K562 (cell line): ENCODE results near the gene MAPK1IP1L. TPM values are rescaled to one million over a fixed set of nuclear protein-coding genes. Genes with fewer than 3 reads are reported as not detected.

Experiments
- ATAC-seq: fragments of 200-7000 bp; cut with Tn5 transposase; 3 replicates; pipeline ENCODE4 v1.9.1; 2020; ENCODE audit warnings: moderate library complexity
- BruUV-seq: library from RNA; stranded (reverse); fragments of 400-500 nt; replicated peaks from 2 replicates; lab custom pipeline; 2021; lab: Mats Ljungman, UMichigan
- CTCF ChIA-PET: fragments of 300-600 bp; formaldehyde crosslinking; extraction: SDS; loops from one replicate; lab custom pipeline; 2021; ENCODE audit warnings: low intra/inter-chr PET ratio; lab: Yijun Ruan, JAX
- POLR2A ChIA-PET: fragments of 300-600, 350-650 bp; sonication (Branson Sonifier 250); formaldehyde crosslinking; extraction: SDS; loops from one replicate; lab custom pipeline; 2021; ENCODE audit warnings: antibody characterized with exemption, inconsistent platforms; lab: Yijun Ruan, JAX
- DNase-seq, 4 experiments: peaks; one replicate each; pipeline versions ENCODE4 v3.0.0 to v3.0.0-alpha.2; 2011 to 2018; ENCODE audit warnings: low spot score in 3 of 4, mixed read lengths in 3 of 4; ENCODE audit errors: extremely low read depth in 1 of 4
- FAIRE-seq: peaks from 2 replicates; lab custom pipeline; 2011; peaks lifted over from hg19 to GRCh38; lab: Jason Lieb, UNC
- H2AFZ ChIP-seq: 2 replicates; pipeline ENCODE4 v1.6.0; 2011; ENCODE audit warnings: low read depth, low read length, control low read depth, inconsistent platforms
- H3K27ac ChIP-seq: fragments of 200-600 bp; 3 replicates; pipeline ENCODE4 v1.8.0; 2011; ENCODE audit warnings: low read depth, mild to moderate bottlenecking, control low read depth, inconsistent platforms, low read length, moderate library complexity, mixed read lengths; ENCODE audit errors: extremely low read depth
- H3K27me3 ChIP-seq, 2 experiments: fragments of 300-600 bp in 1 of 2; 2 replicates in 1 of 2; 3 replicates in 1 of 2; pipeline versions ENCODE4 v1.6.0 to v1.8.0; 2011; ENCODE audit warnings: inconsistent platforms in 2 of 2, low read length in 2 of 2, mild to moderate bottlenecking in 1 of 2, mixed read lengths in 1 of 2, moderate library complexity in 1 of 2; ENCODE audit not compliant: control insufficient read depth in 2 of 2, insufficient read depth in 2 of 2
- H3K36me3 ChIP-seq: fragments of 300-600 bp; 3 replicates; pipeline ENCODE4 v1.8.0; 2011; ENCODE audit warnings: mild to moderate bottlenecking, low read length, inconsistent platforms; ENCODE audit not compliant: control insufficient read depth, insufficient read depth
- H3K4me1 ChIP-seq, 2 experiments: fragments of 200-600 bp in 1 of 2; replicated peaks in 1 of 2; 2 replicates in 1 of 2; 3 replicates in 1 of 2; pipeline versions ENCODE4 v1.5.1 to v1.8.0; 2011; ENCODE audit warnings: inconsistent platforms in 2 of 2, low read length in 2 of 2, mild to moderate bottlenecking in 1 of 2, mixed read lengths in 1 of 2, moderate library complexity in 1 of 2; ENCODE audit not compliant: control insufficient read depth in 2 of 2, insufficient read depth in 2 of 2
- H3K4me2 ChIP-seq: 2 replicates; pipeline ENCODE4 v1.6.1; 2011; ENCODE audit warnings: low read length, control low read depth, inconsistent platforms, mixed read lengths; ENCODE audit not compliant: insufficient read depth
- H3K4me3 ChIP-seq: fragments of 200-600 bp; sonication (generic), shearing (Covaris generic); 2 replicates; pipeline ENCODE4 v1.5.1; 2016; ENCODE audit warnings: control low read depth, inconsistent platforms
- H3K79me2 ChIP-seq: fragments of 200-600 bp; 3 replicates; pipeline ENCODE4 v1.8.0; 2011; ENCODE audit warnings: low read length, inconsistent platforms; ENCODE audit not compliant: control insufficient read depth, insufficient read depth
- H3K9ac ChIP-seq, 2 experiments: 2 replicates each; pipeline versions ENCODE4 v1.6.0 to v1.6.1; 2011; ENCODE audit warnings: low read depth in 2 of 2, low read length in 2 of 2, control low read depth in 1 of 2, inconsistent platforms in 1 of 2, mild to moderate bottlenecking in 1 of 2, mixed read lengths in 1 of 2; ENCODE audit not compliant: insufficient read depth in 1 of 2
- H3K9me1 ChIP-seq: one replicate; pipeline ENCODE4 v1.6.0; 2011; ENCODE audit warnings: inconsistent platforms, mild to moderate bottlenecking, low read length, moderate library complexity; ENCODE audit not compliant: control insufficient read depth, insufficient read depth
- H3K9me3 ChIP-seq: replicated peaks from 2 replicates; pipeline ENCODE4 v1.5.1; 2011; ENCODE audit warnings: low read depth, low read length, inconsistent platforms; ENCODE audit not compliant: control insufficient read depth, insufficient read depth
- H4K20me1 ChIP-seq: replicated peaks from 2 replicates; pipeline ENCODE4 v1.6.1; 2011; ENCODE audit warnings: low read length, inconsistent platforms, mixed read lengths; ENCODE audit not compliant: control insufficient read depth, insufficient read depth
- E2F6 ChIP-seq, 2 experiments: IDR thresholded peaks; 2 replicates each; pipeline ENCODE4 v1.6.1; 2011; ENCODE audit warnings: borderline replicate concordance in 1 of 2, control low read depth in 1 of 2, low read depth in 1 of 2, low read length in 1 of 2, mild to moderate bottlenecking in 1 of 2, mixed read lengths in 1 of 2, moderate library complexity in 1 of 2; ENCODE audit not compliant: insufficient read depth in 1 of 2, insufficient read length in 1 of 2, poor library complexity in 1 of 2, severe bottlenecking in 1 of 2; ENCODE audit errors: extremely low read depth in 1 of 2
- ZHX1 ChIP-seq: fragments of 150-350 bp; conservative IDR thresholded peaks from 2 replicates; pipeline ENCODE4 v1.6.1; 2014; ENCODE audit warnings: low read length
- ZNF778 ChIP-seq: fragments of 450-650 bp; formaldehyde crosslinking; IDR thresholded peaks from 2 replicates; pipeline ENCODE4 v1.4.0; 2020; ENCODE audit warnings: mild to moderate bottlenecking, moderate library complexity
- WGBS: fragments of 100-300 bp; shearing (Covaris generic); methylation state at CpG from one replicate; pipeline ENCODE4 v1.1.6; 2016; ENCODE audit warnings: low coverage, mixed read lengths; ENCODE audit not compliant: insufficient coverage; ENCODE audit errors: missing lambda C conversion rate; 5-methylcytosine and 5-hydroxymethylcytosine counted together
- in situ Hi-C: fragments of 300-500 bp; cut with MboI; formaldehyde crosslinking; loops from 4 replicates; pipeline ENCODE4 v1.15.0; 2018; ENCODE audit warnings: inconsistent platforms, mixed read lengths
- intact Hi-C: fragments of 100-400 bp; cut with micrococcal nuclease; formaldehyde crosslinking; loops from 2 replicates; pipeline ENCODE4 v1.14.2; 2022
- polyA plus RNA-seq, 8 experiments: library from polyadenylated mRNA; depleted of rRNA in 4 of 8; stranded (reverse) in 5 of 8; unstranded in 3 of 8; fragments of >200 nt; fragmentation: Nextera tagmentation in 2 of 8; fragmentation: Illumina TruSeq in 1 of 8; extraction: Ambion mirVana in 2 of 8; extraction: Trizol in 1 of 8; gene quantifications; 2 replicates each; pipeline versions ENCODE4 v1.2.1 to v1.2.3, GENCODE V29; 2011 to 2014; ENCODE audit warnings: inconsistent platforms in 1 of 8, missing spikeins in 1 of 8
- total RNA-seq, 7 experiments: library from RNA; depleted of rRNA in 6 of 7; stranded (reverse); fragments of >200 nt in 6 of 7; fragmentation: Illumina TruSeq in 2 of 7; extraction: Trizol in 2 of 7; gene quantifications; 2 replicates each; pipeline versions ENCODE4 v1.2.1 to v1.2.3, GENCODE V29; 2011 to 2021; ENCODE audit warnings: low replicate concordance in 1 of 7

MAPK1IP1L gene
- total and polyA plus RNA-seq, 9 of the 15 experiments (the other 6 are each of a cell fraction or from before 2014, with no cell fraction given) = 32.7 to 99.4 (median 49.8) TPM

GRCh38 chr14:55099756-55100155 lies 48.3 kb downstream of the MAPK1IP1L start:
- Histone ChIP-seq H3K27me3 (no peaks in the 10 kb centered on the region), H3K27ac (no peak overlapping the region), H3K4me1 (peaks cover 4 to 33% of the 10 kb centered on the region in 2 experiments; a peak in 4 of 5 replicates), H3K9ac (no peak overlapping the region)
- TF ChIP-seq ZHX1 (no peak), ZNF778 (CRISPR knock-in tag) (no peak), E2F6 (IDR thresholded peaks at IDR 0.05; ENCODE audit: borderline replicate concordance in 1 of 2, extremely low read depth in 1 of 2, insufficient read depth in 1 of 2, insufficient read length in 1 of 2, low read depth in 1 of 2, low read length in 1 of 2, poor library complexity in 1 of 2, severe bottlenecking in 1 of 2) (no peak)
- TF ChIP-seq, all 486 proteins: peak for 0
- in situ Hi-C loops (no loop called here), intact Hi-C loops (loop anchor here (5.0 kb wide), 2 partner anchors 47 to 328 kb away; partner anchors contain the start of gene MAPK1IP1L)
- peaks cover 5% of the 10 kb centered on the region; the same call in 1 of the 3 replicates for H3K36me3 ChIP-seq
- POLR2A ChIA-PET = no interaction called here
- DNase-seq = no peak
- no peaks in the 10 kb centered on the region for H3K9me1 ChIP-seq
- no peaks in the 10 kb centered on the region for H3K79me2 ChIP-seq
- CTCF ChIA-PET = no interaction called here
- FAIRE-seq = no peak
- H4K20me1 ChIP-seq = no peaks in the 10 kb centered on the region
- peaks cover 13% of the 10 kb centered on the region for H3K9me3 ChIP-seq
- BruUV-seq = no TSS peak
- H3K4me2 ChIP-seq = no peak overlapping the region
- WGBS = 74% methylated on average over 2 of the region's 2 CpGs
- H2AFZ ChIP-seq = no peak overlapping the region
- no peak overlapping the region for H3K4me3 ChIP-seq
- ATAC-seq = no peak
